ENCODE results near the gene RTF1.

Gene RTF1

DNA sequence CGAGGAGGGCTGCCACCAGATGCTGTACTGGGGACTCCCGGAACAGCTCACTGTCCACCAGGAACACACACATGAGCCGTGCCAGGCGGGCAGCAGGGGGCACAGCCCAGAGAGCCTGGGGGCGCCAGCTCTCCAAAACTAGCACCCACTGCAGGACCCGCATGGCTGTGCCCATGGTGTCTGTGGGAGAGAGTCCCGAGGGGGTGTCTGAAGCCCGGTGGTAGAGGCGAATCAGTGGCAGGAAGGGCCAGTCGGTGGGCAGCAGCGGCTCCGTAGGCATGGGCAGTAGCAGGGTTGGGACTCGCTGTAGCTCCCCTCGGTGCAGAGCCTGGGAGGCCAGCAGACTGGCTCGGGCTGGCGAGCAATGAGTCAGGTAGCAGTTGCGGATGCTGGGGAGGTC lies 103.7 kb downstream of the RTF1 start:
- DNase-seq (ENCODE audit: low read depth, low spot score), result no peak
- no peak overlapping the region for H3K4me3 ChIP-seq (ENCODE audit: low read length)

DNA sequence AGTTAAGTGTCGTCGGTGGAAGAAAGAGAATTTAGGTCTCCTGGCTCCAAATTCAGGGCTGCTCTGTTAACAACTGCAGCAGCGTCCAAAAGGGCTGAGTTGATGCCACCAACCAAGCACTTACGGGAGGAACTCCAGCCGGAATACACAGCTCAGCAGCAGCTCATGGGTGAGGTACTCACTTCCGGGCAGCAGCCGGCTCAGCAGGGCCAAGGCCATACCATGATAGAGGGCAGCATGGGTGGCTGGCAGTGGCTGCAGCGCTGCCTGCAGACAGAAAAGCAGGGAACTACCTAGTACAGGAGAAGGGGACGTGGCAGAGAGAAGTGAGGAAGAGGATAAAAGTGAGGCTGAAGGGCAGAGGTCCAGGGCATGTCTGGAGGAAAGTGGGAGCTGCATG lies 104.7 kb downstream of the RTF1 start:
- no peak overlapping the region for H3K4me3 ChIP-seq (ENCODE audit: low read length)
- DNase-seq (ENCODE audit: low read depth, low spot score), result no peak

DNA sequence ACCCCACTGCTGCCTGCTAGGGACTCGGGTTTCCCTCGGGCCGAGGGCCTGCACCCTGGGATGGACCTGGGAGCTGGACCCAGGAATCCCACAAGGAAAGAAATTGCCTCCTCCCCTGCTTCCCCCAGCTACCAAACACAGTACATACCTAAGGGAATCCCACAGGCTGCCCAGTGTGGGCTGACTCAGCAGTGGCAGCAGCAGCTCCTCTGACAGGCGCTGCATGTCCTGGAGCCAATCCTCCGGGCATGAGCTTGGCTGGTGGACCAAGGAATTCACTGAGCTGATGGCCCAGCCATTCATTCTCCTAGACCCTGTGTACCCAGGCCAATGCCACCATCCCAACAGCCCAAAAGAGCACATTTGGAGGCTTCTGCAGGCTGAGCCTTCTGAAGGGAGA lies 106.2 kb downstream of the RTF1 start:
- H3K4me3 ChIP-seq (ENCODE audit: low read length), result no peak overlapping the region
- DNase-seq (ENCODE audit: low read depth, low spot score), result no peak

DNA sequence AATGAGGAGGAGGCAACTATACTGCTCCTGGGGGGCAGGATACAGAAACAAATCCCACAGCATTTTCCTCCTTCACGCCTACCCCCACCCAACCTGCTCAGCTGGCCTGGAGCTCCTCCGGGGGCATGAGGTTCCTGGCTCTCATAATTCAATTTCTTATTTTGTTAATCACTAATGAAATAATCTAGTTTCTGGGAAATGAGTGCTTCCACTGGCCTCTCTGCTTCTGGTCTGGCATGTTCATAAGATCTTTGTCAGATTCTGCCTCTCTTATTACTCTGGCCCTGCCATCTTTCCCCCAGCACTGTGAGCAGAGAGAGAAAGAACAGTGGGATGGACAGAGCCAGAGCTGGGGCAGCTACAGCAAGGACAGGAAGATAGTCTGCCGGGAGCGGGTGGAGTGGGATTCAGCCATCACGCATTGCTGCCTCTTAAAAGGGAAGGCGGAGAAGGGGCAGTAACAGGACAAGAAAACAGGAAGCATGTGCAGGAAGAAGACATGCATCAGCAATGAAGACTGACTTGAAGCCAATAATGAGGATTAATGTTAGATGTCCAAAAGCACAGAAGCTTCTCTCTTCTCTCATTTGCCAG lies 113.6 kb downstream of the RTF1 start:
- no peak overlapping the region for H3K4me3 ChIP-seq (ENCODE audit: low read length)
- no peak for DNase-seq (ENCODE audit: low read depth, low spot score)
